Rectal smooth muscle tissue (tissue), 1 donor: ENCODE results near the gene CARD10.
A peak's percentile ranks its signal among the peaks of the same experiment; 100 is the strongest.
"Not testable (repeated sequence)": the region's sequence is repeated elsewhere in the genome, so short reads cannot be mapped to it uniquely, and the experiment has no call there.

Experiments used
- H3K27ac ChIP-seq: one replicate; pipeline ENCODE4 v1.7.0; 2013; ENCODE audit warnings: low read depth, low read length, inconsistent platforms
- H3K27me3 ChIP-seq: one replicate; pipeline ENCODE4 v1.7.0; 2013; ENCODE audit warnings: low read length; ENCODE audit not compliant: control insufficient read depth, insufficient read depth
- H3K36me3 ChIP-seq: one replicate; pipeline ENCODE4 v1.7.0; 2013; ENCODE audit warnings: low read length; ENCODE audit not compliant: control insufficient read depth, insufficient read depth
- H3K4me1 ChIP-seq: one replicate; pipeline ENCODE4 v1.7.0; 2013; ENCODE audit warnings: low read length; ENCODE audit not compliant: control insufficient read depth, insufficient read depth
- H3K4me3 ChIP-seq: one replicate; pipeline ENCODE4 v1.7.0; 2013; ENCODE audit warnings: low read length
- H3K9ac ChIP-seq: one replicate; pipeline ENCODE4 v1.7.0; 2013; ENCODE audit warnings: low read length

CARD10 gene

GRCh38 chr22:37560608-37561211, 41.5 kb upstream of the CARD10 start:
- Histone ChIP-seq H3K4me3 (peak overlapping the region; percentile 85), H3K4me1 (peaks cover 21% of the 10 kb centered on the region)

GRCh38 chr22:37559901-37560607, 40.8 kb upstream of the CARD10 start, which contains the start of gene CDC42EP1:
Gene CDC42EP1, plus strand, starts transcription at chr22:37560480. Its CDS starts 5,870 bp downstream, at chr22:37566350.
- H3K4me3 ChIP-seq = peak within 1 kb of the TSS; percentile 85
- H3K36me3 ChIP-seq = no peaks in the 10 kb centered on the region
- peak within 1 kb of the TSS; percentile 87 for H3K27ac ChIP-seq
- peaks cover 21% of the 10 kb centered on the region for H3K4me1 ChIP-seq
- H3K27me3 ChIP-seq = no peaks in the 10 kb centered on the region
- H3K9ac ChIP-seq = peak within 1 kb of the TSS; percentile 86

More at GRCh38 chr22:37560608-37561211, 41.5 kb upstream of the CARD10 start:
- Histone ChIP-seq H3K9ac (peak overlapping the region; percentile 86), H3K27me3 (no peaks in the 10 kb centered on the region), H3K27ac (peak overlapping the region; percentile 84), H3K36me3 (no peaks in the 10 kb centered on the region)

DNA sequence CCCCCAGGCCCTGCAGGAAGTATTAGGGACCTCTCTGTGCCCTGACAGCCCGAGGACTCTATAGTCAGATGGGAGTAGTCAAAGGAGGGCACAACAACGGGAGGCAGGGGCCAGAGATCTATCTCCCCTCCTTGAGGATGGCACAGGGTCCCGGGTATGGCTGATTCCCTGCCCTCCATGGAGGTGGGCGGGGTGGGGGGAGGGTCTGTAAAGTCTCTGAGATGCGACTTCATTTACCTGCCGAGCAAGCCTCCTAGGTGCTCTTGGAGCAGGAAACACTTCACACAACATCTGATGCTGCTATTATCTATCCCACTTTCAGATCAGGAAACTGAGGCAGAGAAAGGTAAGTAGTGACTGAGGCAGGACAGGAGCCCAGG, 40.3 kb upstream of the CARD10 start:
- Histone ChIP-seq H3K27me3 (no peaks in the 10 kb centered on the region), H3K9ac (peak overlapping the region; percentile 53), H3K4me1 (peaks cover 21% of the 10 kb centered on the region), H3K36me3 (no peaks in the 10 kb centered on the region), H3K4me3 (peak overlapping the region; percentile 35), H3K27ac (peak overlapping the region; percentile 87)

DNA sequence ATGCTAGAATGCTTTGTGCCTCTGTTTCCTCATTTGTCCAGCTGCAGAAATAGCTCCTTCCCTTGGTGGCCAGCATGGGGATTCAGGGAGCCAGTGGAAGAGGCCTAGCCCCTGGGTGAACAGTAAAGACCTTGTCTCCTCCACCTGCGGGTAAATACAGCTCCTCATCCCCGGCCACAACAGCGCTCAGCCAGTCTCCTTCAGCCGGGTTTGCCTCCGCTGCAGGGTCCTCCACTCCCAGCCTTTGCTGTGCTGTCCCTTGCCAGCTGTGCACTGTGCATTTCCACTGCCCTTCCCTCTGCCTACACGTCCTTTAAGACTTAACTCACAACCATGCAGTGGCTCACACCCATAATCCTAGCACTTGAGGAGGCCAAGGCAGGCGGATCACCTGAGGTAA, 39.6 kb upstream of the CARD10 start:
- H3K4me1 ChIP-seq = peaks cover 16% of the 10 kb centered on the region
- H3K9ac ChIP-seq = no peak overlapping the region
- H3K4me3 ChIP-seq = no peak overlapping the region
- no peaks in the 10 kb centered on the region for H3K27me3 ChIP-seq
- H3K36me3 ChIP-seq = no peaks in the 10 kb centered on the region
- no peak overlapping the region for H3K27ac ChIP-seq

- Histone ChIP-seq H3K9ac (no peak overlapping the region), H3K27ac (no peak overlapping the region), H3K4me3 (no peak overlapping the region), H3K27me3 (no peaks in the 10 kb centered on the region), H3K36me3 (no peaks in the 10 kb centered on the region), H3K4me1 (peaks cover 12% of the 10 kb centered on the region)
Measured at GRCh38 chr22:37557321-37558001, 38.2 kb upstream of the CARD10 start.

DNA sequence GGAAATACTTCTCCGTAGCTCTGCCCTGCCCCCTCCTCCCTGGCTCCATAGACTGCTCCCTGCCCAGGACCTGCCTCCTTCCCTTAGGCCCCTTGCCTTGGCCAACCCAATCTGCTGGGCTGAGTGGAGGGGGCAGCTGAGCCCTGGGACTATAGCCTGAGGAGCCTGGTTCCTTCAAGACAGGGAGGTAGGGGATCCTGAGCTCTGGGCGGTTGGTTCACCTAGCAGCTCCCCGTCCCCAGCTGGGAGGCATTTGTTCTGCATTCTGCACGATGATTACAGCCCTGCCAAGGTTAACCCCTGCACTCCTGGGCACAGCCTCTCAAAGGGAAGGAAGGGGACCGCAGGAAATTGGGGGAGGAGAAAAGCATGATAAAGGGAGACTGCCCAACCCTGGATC, 37.5 kb upstream of the CARD10 start:
- Histone ChIP-seq H3K9ac (no peak overlapping the region), H3K4me3 (no peak overlapping the region), H3K27me3 (no peaks in the 10 kb centered on the region), H3K36me3 (no peaks in the 10 kb centered on the region), H3K27ac (no peak overlapping the region), H3K4me1 (peaks cover 8% of the 10 kb centered on the region)

- H3K4me1 ChIP-seq = peaks cover 5% of the 10 kb centered on the region
- H3K27me3 ChIP-seq = no peaks in the 10 kb centered on the region
- no peak overlapping the region for H3K4me3 ChIP-seq
- no peaks in the 10 kb centered on the region for H3K36me3 ChIP-seq
- H3K27ac ChIP-seq = no peak overlapping the region
- no peak overlapping the region for H3K9ac ChIP-seq
Measured at GRCh38 chr22:37555029-37555428, 35.8 kb upstream of the CARD10 start.

- Histone ChIP-seq H3K4me1 (peaks cover 3% of the 10 kb centered on the region), H3K27ac (no peak overlapping the region), H3K36me3 (no peaks in the 10 kb centered on the region), H3K9ac (no peak overlapping the region), H3K27me3 (no peaks in the 10 kb centered on the region), H3K4me3 (no peak overlapping the region)
Measured at GRCh38 chr22:37553725-37554124, 34.5 kb upstream of the CARD10 start.

DNA sequence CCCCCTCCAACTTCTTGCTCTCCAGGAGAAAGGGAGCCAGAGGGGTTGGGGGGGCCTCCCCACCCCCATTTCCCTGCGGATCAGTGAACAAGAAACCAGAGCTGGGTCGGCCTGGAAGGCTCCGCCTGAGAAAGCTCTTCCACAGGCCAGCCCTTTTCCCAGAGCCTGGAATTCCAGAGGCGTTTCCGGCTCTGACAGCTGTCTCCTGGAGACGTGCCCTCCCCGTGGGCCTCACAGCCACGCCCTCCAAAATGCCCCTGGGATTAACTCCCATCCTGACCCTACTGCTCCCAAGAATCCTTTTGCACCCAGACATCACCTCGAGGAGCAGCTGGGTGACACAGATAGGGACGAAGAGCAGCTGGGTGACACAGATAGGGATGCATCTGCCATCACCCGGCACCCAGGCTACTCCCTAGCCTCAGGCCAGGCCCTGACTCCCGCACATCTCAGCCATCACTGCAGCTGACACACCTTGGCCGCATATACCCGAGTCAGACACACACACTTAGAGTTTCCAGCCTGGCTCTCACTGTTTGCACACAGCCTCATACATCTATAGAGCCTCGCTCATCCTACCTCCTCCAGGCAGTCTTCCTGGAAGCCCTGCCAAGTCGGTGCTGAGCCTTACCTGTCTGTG, 33.4 kb upstream of the CARD10 start:
- no peaks in the 10 kb centered on the region for H3K36me3 ChIP-seq
- no peak overlapping the region for H3K4me3 ChIP-seq
- H3K27ac ChIP-seq = peak overlapping the region; percentile 31
- H3K4me1 ChIP-seq = peaks cover 3% of the 10 kb centered on the region
- H3K9ac ChIP-seq = no peak overlapping the region
- H3K27me3 ChIP-seq = no peaks in the 10 kb centered on the region

DNA sequence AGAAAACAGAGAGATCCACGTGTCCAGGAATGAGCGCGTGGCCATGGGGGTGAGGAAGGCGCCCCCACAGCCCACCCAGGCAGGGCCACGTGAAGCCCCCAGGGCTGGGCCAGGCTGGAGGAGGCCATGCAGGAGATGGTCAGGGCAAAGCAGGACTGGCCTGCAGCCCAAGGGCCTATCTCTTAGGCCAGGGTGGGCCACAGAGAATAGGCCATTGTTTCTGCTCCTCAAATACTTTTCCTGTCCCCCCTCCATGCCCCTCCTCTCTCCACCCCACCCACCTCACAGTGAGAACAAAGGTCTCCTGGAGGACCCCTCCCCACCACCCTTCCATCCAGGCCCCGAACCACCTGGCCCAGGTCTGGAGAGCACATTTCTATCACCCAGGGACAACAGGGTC, 32.8 kb upstream of the CARD10 start:
- Histone ChIP-seq H3K9ac (no peak overlapping the region), H3K27me3 (no peaks in the 10 kb centered on the region), H3K4me1 (peaks cover 3% of the 10 kb centered on the region), H3K36me3 (no peaks in the 10 kb centered on the region), H3K27ac (peak overlapping the region; percentile 4), H3K4me3 (no peak overlapping the region)

GRCh38 chr22:37550921-37551320, 31.7 kb upstream of the CARD10 start:
- H3K36me3 ChIP-seq, H3K4me3 ChIP-seq, H3K27ac ChIP-seq, H3K4me1 ChIP-seq, H3K27me3 ChIP-seq, H3K9ac ChIP-seq: not testable (repeated sequence)

GRCh38 chr22:37549704-37550059, 30.5 kb upstream of the CARD10 start:
- no peak overlapping the region for H3K9ac ChIP-seq
- no peaks in the 10 kb centered on the region for H3K36me3 ChIP-seq
- no peaks in the 10 kb centered on the region for H3K27me3 ChIP-seq
- H3K4me3 ChIP-seq = no peak overlapping the region
- no peak overlapping the region for H3K27ac ChIP-seq
- peaks cover 7% of the 10 kb centered on the region for H3K4me1 ChIP-seq
